Hematopoietic multipotent progenitor cell treated with erythropoietin and hydrocortisone succinate and interleukin-3 and kit ligand, for 8 days (in vitro differentiated cells): ENCODE data around the gene CLCNKB.
A peak's percentile ranks its signal among the peaks of the same experiment; 100 is the strongest.
"Not testable (repeated sequence)": the region's sequence is repeated elsewhere in the genome, so short reads cannot be mapped to it uniquely, and the experiment has no call there.

Source experiments
- DNase-seq: peaks from one replicate; pipeline ENCODE4 v3.0.0-alpha.2; 2015

CLCNKB gene

GRCh38 chr1:16043521-16043920 is at the start of gene CLCNKB:
CLCNKB (plus strand) TSS chr1:16043782; CDS start chr1:16044493, 711 bp downstream.
- no peak for DNase-seq

GRCh38 chr1:15994081-15994480 is 49.5 kb upstream of the CLCNKB start:
- DNase-seq = no peak

- DNase-seq = peak; percentile 64
Observed at GRCh38 chr1:15994590-15995351, 48.8 kb upstream of the CLCNKB start.

- no peak for DNase-seq
Observed at GRCh38 chr1:15997076-15997585, 46.5 kb upstream of the CLCNKB start.

GRCh38 chr1:15997637-15998280 is 45.8 kb upstream of the CLCNKB start:
- no peak for DNase-seq

- DNase-seq = no peak
Observed at GRCh38 chr1:15998929-15999328, 44.7 kb upstream of the CLCNKB start.

GRCh38 chr1:16001274-16001673 is 42.3 kb upstream of the CLCNKB start:
- not testable (repeated sequence) for DNase-seq

GRCh38 chr1:16005597-16005996 is 38.0 kb upstream of the CLCNKB start:
- DNase-seq = no peak

- no peak for DNase-seq
Observed at GRCh38 chr1:16006010-16006409, 37.6 kb upstream of the CLCNKB start.

GRCh38 chr1:16006552-16007485 is 36.8 kb upstream of the CLCNKB start:
- DNase-seq = peak; percentile 53

- no peak for DNase-seq
Observed at GRCh38 chr1:16007671-16008341, 35.8 kb upstream of the CLCNKB start.

GRCh38 chr1:16009030-16009460 is 34.5 kb upstream of the CLCNKB start:
- DNase-seq = peak; percentile 75

- no peak for DNase-seq
Observed at GRCh38 chr1:16009678-16010077, 33.9 kb upstream of the CLCNKB start.

GRCh38 chr1:16010837-16011236 is 32.7 kb upstream of the CLCNKB start:
- no peak for DNase-seq

GRCh38 chr1:16011936-16012589 is 31.5 kb upstream of the CLCNKB start:
- no peak for DNase-seq

- peak; percentile 54 for DNase-seq
Observed at GRCh38 chr1:16012590-16013219, 30.9 kb upstream of the CLCNKB start.

- DNase-seq = peak; percentile 56
Observed at GRCh38 chr1:16013220-16013907, 30.2 kb upstream of the CLCNKB start.

GRCh38 chr1:16013908-16014258 is 29.7 kb upstream of the CLCNKB start:
- DNase-seq = no peak

- DNase-seq = peak; percentile 41
Observed at GRCh38 chr1:16014509-16015482, 28.8 kb upstream of the CLCNKB start.

GRCh38 chr1:16015491-16015890 is 28.1 kb upstream of the CLCNKB start:
- DNase-seq = no peak
